ENCODE results near the gene IL4R.
"Not testable (repeated sequence)": the region's sequence is repeated elsewhere in the genome, so short reads cannot be mapped to it uniquely, and the experiment has no call there.

IL4R gene

GRCh38 chr16:27327586-27327915, 13.8 kb downstream of the IL4R start:
- DNase-seq (ENCODE audit: low read depth in 2 of 2, low spot score in 1 of 2), result no peak

- DNase-seq (ENCODE audit: low read depth in 2 of 2, low spot score in 1 of 2), result no peak
Measured at GRCh38 chr16:27328937-27329336, 15.2 kb downstream of the IL4R start.

DNA sequence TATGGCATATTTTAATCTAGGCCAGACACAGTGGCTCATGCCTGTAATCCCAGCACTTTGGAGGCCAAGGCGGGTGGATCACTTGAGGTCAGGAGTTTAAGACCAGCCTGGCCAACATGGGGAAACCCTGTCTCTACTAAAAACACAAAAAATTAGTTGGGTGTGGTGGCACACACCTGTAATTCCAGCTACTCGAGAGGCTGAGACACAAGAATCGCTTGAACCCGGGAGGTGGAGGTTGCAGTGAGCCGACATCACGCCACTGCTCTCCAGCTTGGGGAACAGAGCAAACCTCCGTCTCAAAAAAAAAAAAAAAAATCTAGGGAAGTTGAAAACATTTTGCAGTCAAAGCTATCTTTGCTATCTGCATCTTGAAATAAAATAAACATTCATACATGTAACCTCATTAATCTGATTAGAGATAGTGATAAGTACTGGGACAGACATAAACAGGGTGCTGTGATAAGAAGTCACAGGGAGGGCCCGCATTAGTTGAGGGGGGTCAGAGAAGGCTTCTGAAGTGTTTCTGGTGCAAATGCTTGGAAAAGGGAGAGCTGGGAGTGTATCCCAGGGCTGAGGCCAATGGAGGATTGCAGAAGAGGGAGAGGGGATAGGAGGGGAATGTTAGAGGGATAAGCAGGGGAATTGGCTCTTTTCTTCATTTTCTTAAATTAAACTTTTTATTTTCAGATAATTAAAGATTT, 15.8 kb downstream of the IL4R start:
- not testable (repeated sequence) for DNase-seq (ENCODE audit: low read depth in 2 of 2, low spot score in 1 of 2)

DNA sequence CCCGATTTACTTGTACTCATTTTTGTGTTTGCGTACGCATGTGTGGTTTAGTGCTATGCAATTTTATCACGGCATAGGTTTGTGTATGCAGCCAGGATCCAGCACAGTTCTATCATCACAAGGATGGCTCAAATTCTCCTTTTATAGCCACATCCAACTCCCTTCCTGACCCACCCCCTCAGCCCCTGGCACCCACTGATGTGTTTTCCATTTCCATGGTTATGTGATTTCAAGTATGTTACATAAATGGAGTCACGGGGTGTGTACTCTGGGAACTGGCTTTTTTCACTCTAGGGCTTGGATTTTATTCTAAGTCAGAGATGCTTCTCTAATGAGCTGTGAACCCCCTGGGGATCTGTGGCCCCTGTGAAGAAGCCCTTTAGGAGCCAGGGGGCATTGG, 16.8 kb downstream of the IL4R start:
- no peak for DNase-seq (ENCODE audit: low read depth in 2 of 2, low spot score in 1 of 2)

DNA sequence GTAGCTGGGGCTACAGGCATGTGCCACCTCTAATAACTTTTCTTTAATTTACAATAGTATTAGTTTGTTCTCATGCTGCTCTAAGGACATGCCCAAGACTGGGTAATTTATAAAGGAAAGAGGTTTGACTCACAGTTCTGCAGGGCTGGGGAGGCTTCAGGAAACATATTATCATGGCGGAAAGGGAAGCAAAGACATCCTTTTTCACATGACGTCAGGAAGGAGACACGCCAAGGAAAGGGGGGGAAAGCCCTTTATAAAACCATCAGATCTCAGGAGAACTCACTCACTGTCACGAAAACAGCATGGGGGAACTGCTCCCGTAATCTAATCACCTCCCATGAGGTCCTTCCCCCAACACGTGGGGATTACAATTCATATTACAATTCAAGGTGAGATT, 18.3 kb downstream of the IL4R start:
- no peak for DNase-seq (ENCODE audit: low read depth in 2 of 2, low spot score in 1 of 2)

GRCh38 chr16:27333104-27333503, 19.3 kb downstream of the IL4R start:
- no peak for DNase-seq (ENCODE audit: low read depth in 2 of 2, low spot score in 1 of 2)

DNA sequence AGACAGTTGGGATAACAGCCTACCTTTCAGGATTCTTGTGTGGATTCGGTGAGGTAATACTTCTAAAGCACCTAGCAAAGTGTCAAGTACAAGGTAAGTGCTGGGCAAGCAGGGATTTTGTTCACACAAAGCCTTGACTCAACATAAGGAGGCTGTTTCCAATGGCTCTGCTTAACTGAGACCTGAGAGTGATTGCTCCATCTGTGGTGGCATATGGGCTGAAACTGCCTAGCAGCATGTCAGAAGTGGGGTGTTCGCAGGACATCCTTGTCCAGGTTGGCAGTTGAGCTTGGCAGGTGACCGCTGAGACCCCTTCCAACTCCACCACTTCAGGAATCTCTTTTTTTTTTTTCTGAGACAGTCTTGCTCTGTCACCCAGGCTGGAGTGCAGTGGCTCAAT, 19.8 kb downstream of the IL4R start:
- DNase-seq (ENCODE audit: low read depth in 2 of 2, low spot score in 1 of 2), result no peak

GRCh38 chr16:27334192-27334764, 20.5 kb downstream of the IL4R start:
- DNase-seq (ENCODE audit: low read depth in 2 of 2, low spot score in 1 of 2), result no peak

- no peak for DNase-seq (ENCODE audit: low read depth in 2 of 2, low spot score in 1 of 2)
Measured at GRCh38 chr16:27334838-27335237, 21.1 kb downstream of the IL4R start.

DNA sequence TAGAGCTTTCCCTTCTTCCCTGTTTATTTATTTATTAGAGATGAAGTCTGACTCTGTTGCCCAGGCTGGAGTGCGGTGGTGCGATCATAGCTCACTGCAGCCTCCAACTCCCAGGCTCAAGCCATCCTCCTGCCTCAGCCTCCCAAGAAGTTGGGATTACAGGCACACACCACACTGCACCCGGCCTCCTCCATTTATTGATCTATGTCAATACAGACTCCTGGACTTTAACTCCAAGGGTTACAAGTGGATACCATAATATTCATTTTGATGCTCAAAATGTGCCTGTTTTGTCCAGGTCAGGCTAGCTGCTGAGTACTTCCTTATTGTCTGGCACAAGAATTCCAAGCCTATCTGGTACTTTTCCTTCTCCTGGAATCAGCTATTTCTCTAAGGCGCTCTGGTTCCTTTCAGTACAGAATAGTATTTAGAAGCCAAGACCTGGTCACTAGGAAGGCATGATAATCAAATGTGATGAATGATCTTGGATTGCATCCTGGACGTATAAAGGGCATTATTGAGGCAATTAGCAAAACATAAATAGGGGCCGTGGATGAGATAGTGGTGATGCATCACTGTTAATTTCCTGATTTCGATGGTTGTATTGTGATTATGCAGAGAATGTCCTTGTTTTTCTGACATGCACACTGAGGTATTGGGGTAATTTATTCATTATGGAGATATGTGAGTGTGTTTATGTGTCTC, 21.7 kb downstream of the IL4R start:
- DNase-seq (ENCODE audit: low read depth in 2 of 2, low spot score in 1 of 2), result no peak

- no peak for DNase-seq (ENCODE audit: low read depth in 2 of 2, low spot score in 1 of 2)
Measured at GRCh38 chr16:27337024-27337423, 23.2 kb downstream of the IL4R start.

- DNase-seq (ENCODE audit: low read depth in 2 of 2, low spot score in 1 of 2), result no peak
Measured at GRCh38 chr16:27339180-27339579, 25.4 kb downstream of the IL4R start.

- no peak for DNase-seq (ENCODE audit: low read depth in 2 of 2, low spot score in 1 of 2)
Measured at GRCh38 chr16:27340654-27341053, 26.9 kb downstream of the IL4R start.

DNA sequence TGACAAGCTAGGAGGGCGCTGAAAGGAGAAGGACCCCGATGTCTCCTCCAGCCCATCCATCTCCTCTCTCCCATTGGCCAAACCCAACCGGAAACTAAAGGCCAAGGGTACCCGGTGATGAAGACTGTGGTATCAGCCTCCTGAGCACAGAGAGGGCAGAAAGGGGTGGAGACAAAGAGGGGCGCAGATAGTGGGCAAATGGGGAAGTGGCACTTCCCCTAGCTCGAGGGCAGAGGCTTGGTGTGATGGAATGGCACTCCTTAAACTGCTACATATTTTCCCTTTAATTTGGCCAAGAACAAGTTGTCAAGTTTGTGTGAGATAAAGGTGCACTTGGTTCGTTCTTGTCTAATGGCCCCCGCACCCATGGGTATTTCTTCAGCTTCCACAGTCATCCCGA, 27.8 kb downstream of the IL4R start:
- no peak for DNase-seq (ENCODE audit: low read depth in 2 of 2, low spot score in 1 of 2)

DNA sequence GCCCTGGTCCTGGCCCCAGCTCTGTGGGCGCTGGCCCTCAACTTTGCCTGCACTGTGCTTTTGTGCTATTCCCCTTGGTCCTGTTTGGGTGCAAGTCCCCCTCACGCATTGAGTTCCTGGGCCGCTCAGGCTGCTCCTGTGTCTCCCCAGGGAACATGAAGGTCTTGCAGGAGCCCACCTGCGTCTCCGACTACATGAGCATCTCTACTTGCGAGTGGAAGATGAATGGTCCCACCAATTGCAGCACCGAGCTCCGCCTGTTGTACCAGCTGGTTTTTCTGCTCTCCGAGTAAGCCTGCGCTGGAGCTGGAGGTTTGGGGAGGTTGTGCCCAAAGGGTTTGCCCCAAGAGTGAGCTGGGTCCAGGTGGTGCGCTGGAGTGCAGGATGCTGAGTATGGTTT, 28.2 kb downstream of the IL4R start:
- DNase-seq (ENCODE audit: low read depth in 2 of 2, low spot score in 1 of 2), result no peak

DNA sequence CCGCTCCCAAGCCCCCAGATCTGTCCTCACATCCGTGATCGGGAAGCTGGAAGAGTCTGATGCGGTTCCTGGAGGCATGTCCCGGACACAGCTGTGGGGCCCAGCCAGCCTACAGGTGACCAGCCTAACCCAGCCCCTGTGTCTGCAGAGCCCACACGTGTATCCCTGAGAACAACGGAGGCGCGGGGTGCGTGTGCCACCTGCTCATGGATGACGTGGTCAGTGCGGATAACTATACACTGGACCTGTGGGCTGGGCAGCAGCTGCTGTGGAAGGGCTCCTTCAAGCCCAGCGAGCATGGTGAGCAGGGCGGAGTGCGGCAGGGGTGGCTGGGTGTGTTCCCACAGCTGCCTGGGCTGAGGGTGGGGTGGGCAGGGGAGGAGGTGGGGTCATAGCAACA, 30.9 kb downstream of the IL4R start:
- no peak for DNase-seq (ENCODE audit: low read depth in 2 of 2, low spot score in 1 of 2)

- DNase-seq (ENCODE audit: low read depth in 2 of 2, low spot score in 1 of 2), result no peak
Measured at GRCh38 chr16:27345201-27345600, 31.4 kb downstream of the IL4R start.

DNA sequence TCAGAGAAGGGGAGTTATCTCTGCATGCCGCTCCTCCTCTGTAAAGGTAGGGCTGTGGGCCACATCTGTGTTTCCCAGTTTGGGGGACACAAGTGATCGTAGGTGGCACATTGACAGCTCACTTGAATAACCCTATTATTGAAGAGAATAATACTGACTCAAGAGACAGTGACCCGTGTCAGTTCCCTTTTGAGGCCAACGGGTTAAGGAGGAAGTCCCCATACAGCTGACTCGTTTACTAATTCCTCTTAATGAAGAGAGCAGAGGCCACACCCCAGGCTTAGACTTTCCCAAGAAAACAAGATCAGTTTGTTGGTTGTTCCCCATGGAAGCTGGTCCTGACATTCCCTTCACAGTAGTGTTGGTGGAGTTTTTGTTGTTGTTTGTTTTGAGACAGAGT, 33.0 kb downstream of the IL4R start:
- no peak for DNase-seq (ENCODE audit: low read depth in 2 of 2, low spot score in 1 of 2)

DNA sequence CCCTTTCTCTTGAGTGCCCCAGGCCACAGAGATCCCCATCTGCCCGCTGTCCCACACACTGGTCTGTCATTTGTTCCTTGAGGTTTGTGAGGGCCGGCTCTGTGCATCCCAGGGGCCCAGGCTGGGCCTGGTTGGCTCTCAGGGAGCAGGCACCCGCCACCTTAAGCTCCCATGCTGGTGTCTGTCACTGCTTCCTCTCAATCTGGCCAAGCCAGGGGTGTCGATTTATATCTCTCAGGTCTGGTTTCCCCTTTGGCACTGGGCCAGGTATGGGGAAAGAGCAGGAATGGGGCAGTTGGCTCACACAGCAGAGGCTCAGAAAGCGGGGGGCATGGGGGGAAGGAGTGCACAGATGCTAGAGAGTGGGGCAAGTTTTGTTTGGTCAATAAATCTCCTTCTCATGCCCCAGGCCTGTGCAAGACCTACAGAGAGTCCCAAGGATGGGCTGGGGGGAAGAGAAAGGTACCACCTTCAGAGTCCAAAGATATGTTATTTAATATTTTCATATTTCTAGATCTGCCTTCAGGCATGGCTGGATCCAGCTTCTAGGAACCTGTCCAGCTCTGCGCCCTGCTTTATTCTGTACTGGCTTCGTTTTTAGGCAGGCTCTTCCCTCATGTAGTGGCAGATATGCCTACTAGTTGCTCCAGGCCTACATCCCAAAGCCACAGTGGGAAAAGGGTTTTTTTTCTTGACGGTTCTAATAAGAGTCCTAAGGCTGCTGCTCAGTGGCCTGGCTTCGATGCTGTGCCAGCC, 34.3 kb downstream of the IL4R start:
- no peak for DNase-seq (ENCODE audit: low read depth in 2 of 2, low spot score in 1 of 2)

GRCh38 chr16:27349276-27349675, 35.5 kb downstream of the IL4R start:
- DNase-seq (ENCODE audit: low read depth in 2 of 2, low spot score in 1 of 2), result no peak

DNA sequence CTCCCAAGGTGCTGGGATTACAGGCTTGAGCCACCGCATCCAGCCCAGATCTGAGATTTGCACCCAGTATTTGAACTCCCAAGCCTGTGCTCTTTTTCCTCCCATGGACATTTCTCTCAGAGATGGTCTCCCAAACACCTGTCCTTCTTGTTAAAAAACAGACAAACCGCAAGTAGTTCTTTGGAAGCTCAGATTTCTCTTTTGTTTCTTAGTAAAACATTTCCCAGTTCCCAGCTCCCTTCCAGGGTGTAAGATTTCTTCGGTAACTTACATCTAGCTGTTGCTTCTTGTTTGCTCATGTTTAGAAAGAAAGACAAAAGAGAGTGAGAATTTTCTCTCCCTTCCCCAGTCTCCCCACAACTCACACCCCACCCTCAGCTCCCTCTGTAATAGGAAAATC, 36.2 kb downstream of the IL4R start:
- no peak for DNase-seq (ENCODE audit: low read depth in 2 of 2, low spot score in 1 of 2)

DNA sequence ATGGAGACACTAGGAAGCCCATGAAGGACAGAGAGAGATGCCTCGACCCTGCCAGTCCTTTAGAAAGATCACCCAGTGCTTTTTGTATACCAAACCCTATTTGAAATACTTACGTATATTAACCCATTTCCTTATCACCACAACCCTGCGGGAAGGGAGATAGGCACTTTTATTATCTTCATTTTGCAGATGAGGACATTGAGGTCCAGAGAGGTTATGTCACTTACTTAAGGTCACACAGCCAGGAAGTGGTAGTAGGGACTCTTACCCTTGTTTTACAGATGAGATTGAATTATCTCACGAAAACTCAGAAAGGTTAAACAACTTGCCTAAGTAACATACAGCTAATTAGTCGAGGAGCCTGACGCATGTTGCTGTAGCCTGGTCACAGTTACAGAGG, 38.2 kb downstream of the IL4R start:
- no peak for DNase-seq (ENCODE audit: low read depth in 2 of 2, low spot score in 1 of 2)
